ENCODE measurements around the gene FBXO30.

Gene FBXO30

DNA sequence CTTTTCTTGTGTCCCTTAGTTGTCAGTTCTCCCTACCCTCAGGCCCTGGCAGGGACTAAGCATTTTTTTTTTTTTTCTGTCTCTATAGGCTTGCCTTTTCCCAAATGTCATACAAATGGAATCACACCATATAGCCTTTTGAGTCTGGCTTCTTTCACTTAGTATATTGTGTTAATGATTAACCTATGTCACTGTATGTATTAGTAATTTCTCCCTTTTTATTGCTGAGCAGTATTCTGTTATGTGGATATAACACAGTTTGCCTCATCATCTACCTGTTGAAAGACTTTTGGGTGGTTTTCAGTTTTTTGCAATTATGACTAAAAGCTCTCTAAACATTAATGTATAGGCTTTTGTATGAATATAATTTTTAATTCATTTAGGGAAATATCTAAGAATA, 16.0 kb upstream of the FBXO30 start:
- Mint-ChIP-seq H3K27ac (no peak overlapping the region), H3K27me3 (no peaks in the 10 kb centered on the region), H3K9me3 (no peaks in the 10 kb centered on the region), H3K4me1 (no peaks in the 10 kb centered on the region), H3K36me3 (ENCODE audit: low read depth) (no peaks in the 10 kb centered on the region), H3K4me3 (no peak overlapping the region)
- ATAC-seq (no peak), DNase-seq (no peak)

DNA sequence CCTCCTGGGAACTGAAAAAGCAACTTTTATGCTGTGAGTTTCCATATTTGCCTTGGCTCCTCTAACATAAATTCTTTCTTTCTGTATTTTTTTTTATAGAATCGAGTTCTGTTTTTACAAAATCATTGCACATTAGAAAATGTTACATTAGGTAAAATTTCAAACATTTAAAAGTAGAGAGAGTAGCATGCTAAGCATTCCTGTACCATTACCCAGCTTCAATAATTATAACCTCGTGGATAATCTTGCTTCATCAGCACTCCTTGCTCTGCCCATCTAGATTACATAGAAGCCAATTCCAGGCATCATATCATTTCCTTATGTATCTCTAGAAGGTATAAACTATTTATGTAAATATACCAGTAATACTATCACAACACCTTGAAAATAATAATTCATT, 15.4 kb upstream of the FBXO30 start:
- Mint-ChIP-seq H3K27ac (no peak overlapping the region), H3K36me3 (ENCODE audit: low read depth) (no peaks in the 10 kb centered on the region), H3K4me3 (no peak overlapping the region), H3K27me3 (no peaks in the 10 kb centered on the region), H3K4me1 (no peaks in the 10 kb centered on the region), H3K9me3 (no peaks in the 10 kb centered on the region)
- DNase-seq: no peak
- ATAC-seq: no peak

GRCh38 chr6:145829102-145829501, 14.5 kb upstream of the FBXO30 start:
- DNase-seq: no peak
- Mint-ChIP-seq H3K9me3 (no peaks in the 10 kb centered on the region), H3K27ac (no peak overlapping the region), H3K4me1 (no peaks in the 10 kb centered on the region), H3K27me3 (no peaks in the 10 kb centered on the region), H3K36me3 (ENCODE audit: low read depth) (no peaks in the 10 kb centered on the region), H3K4me3 (no peak overlapping the region)
- no peak for ATAC-seq

DNA sequence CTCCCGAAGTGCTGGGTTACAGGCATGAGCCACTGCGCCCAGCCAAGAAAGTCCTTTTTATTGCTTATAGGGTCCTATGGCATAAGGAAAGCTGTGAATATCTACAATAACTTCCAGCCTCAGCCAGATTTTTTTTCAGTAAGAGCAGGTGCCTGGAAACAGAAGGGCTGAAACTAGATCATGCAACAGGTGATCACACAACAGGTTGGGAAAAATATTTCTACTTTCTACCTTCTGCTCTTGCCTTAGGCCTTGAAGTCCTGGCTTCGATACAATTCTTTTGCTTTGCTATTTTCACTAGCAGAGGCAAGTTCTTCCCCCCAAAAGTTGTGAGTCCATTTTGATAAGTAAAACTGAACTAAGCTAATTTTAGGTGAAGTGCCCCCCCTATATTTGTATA, 9.7 kb upstream of the FBXO30 start:
- DNase-seq: no peak
- no peak overlapping the region for H3K27ac Mint-ChIP-seq
- no peaks in the 10 kb centered on the region for H3K27me3 Mint-ChIP-seq
- H3K4me3 Mint-ChIP-seq: no peak overlapping the region
- H3K9me3 Mint-ChIP-seq: no peaks in the 10 kb centered on the region
- peaks cover 2% of the 10 kb centered on the region for H3K36me3 Mint-ChIP-seq (ENCODE audit: low read depth)
- peaks cover 41% of the 10 kb centered on the region for H3K4me1 Mint-ChIP-seq
- ATAC-seq: no peak

GRCh38 chr6:145823328-145823944, 8.8 kb upstream of the FBXO30 start:
- Mint-ChIP-seq H3K27me3 (no peaks in the 10 kb centered on the region), H3K4me1 (peaks cover 45% of the 10 kb centered on the region), H3K36me3 (ENCODE audit: low read depth) (peaks cover 2% of the 10 kb centered on the region), H3K9me3 (no peaks in the 10 kb centered on the region), H3K4me3 (no peak overlapping the region), H3K27ac (peak overlapping the region; percentile 53)
- peak; percentile 92 for ATAC-seq
- DNase-seq: no peak

GRCh38 chr6:145822456-145822855, 7.9 kb upstream of the FBXO30 start:
- Mint-ChIP-seq H3K27ac (peak overlapping the region; percentile 53), H3K36me3 (ENCODE audit: low read depth) (peaks cover 5% of the 10 kb centered on the region), H3K27me3 (no peaks in the 10 kb centered on the region), H3K4me1 (peaks cover 50% of the 10 kb centered on the region), H3K9me3 (no peaks in the 10 kb centered on the region), H3K4me3 (no peak overlapping the region)
- DNase-seq (no peak), ATAC-seq (no peak)

DNA sequence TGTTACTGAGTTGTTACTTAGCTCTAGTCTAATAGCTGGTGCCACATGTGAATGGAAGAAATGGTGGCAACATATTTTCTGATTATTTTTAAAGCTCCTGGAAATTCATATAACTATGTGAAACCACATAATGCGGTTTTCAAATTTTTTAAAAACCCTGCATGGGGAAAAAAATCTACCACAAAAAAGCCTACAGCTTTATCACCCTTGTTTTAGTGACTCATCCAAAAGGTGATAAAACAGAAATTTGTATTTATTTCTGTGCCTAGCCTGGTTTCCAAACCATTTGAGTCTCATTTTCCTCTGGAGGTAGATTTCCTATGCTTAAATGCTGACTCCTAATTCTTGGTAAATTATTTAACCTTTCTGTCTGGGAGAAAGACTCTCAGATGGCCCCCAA, 5.4 kb upstream of the FBXO30 start:
- DNase-seq (no peak), ATAC-seq (peak; percentile 37)
- H3K4me1 Mint-ChIP-seq: peaks cover 66% of the 10 kb centered on the region

GRCh38 chr6:145818796-145819195, 4.2 kb upstream of the FBXO30 start:
- H3K36me3 Mint-ChIP-seq (ENCODE audit: low read depth): peaks cover 8% of the 10 kb centered on the region
- no peaks in the 10 kb centered on the region for H3K9me3 Mint-ChIP-seq
- no peak overlapping the region for H3K4me3 Mint-ChIP-seq
- H3K4me1 Mint-ChIP-seq: peaks cover 66% of the 10 kb centered on the region
- no peaks in the 10 kb centered on the region for H3K27me3 Mint-ChIP-seq
- DNase-seq (no peak), ATAC-seq (no peak)
- H3K27ac Mint-ChIP-seq: no peak overlapping the region

More for the DNA sequence above, 5.4 kb upstream of the FBXO30 start:
- H3K27me3 Mint-ChIP-seq: no peaks in the 10 kb centered on the region
- no peaks in the 10 kb centered on the region for H3K9me3 Mint-ChIP-seq
- peaks cover 8% of the 10 kb centered on the region for H3K36me3 Mint-ChIP-seq (ENCODE audit: low read depth)
- H3K27ac Mint-ChIP-seq: peak overlapping the region; percentile 73
- H3K4me3 Mint-ChIP-seq: peak overlapping the region; percentile 5

DNA sequence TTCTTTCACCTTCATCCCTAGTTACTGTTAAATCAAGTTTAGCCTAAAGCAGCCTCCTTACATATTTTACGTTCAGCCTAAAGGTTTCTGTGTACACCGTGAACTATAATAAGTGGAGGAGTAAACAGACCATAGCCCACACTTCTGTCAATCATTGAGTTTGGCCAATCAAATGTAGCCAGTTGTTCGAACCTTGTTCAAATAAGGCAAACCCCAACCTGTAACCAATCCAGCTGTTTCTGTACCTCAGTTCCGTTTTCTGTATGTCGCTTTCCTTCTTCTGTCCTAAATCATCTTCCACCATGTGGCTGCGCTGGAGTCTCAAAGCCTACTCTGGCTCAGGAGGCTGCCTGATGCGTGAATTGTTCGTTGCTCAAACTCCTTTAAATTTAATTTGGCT, 1.8 kb upstream of the FBXO30 start:
- ATAC-seq: no peak
- H3K27me3 Mint-ChIP-seq: no peaks in the 10 kb centered on the region
- peak overlapping the region; percentile 91 for H3K4me3 Mint-ChIP-seq
- H3K36me3 Mint-ChIP-seq (ENCODE audit: low read depth): peaks cover 10% of the 10 kb centered on the region
- H3K4me1 Mint-ChIP-seq: peaks cover 62% of the 10 kb centered on the region
- H3K27ac Mint-ChIP-seq: peak overlapping the region; percentile 34
- no peak for DNase-seq
- H3K9me3 Mint-ChIP-seq: no peaks in the 10 kb centered on the region

DNA sequence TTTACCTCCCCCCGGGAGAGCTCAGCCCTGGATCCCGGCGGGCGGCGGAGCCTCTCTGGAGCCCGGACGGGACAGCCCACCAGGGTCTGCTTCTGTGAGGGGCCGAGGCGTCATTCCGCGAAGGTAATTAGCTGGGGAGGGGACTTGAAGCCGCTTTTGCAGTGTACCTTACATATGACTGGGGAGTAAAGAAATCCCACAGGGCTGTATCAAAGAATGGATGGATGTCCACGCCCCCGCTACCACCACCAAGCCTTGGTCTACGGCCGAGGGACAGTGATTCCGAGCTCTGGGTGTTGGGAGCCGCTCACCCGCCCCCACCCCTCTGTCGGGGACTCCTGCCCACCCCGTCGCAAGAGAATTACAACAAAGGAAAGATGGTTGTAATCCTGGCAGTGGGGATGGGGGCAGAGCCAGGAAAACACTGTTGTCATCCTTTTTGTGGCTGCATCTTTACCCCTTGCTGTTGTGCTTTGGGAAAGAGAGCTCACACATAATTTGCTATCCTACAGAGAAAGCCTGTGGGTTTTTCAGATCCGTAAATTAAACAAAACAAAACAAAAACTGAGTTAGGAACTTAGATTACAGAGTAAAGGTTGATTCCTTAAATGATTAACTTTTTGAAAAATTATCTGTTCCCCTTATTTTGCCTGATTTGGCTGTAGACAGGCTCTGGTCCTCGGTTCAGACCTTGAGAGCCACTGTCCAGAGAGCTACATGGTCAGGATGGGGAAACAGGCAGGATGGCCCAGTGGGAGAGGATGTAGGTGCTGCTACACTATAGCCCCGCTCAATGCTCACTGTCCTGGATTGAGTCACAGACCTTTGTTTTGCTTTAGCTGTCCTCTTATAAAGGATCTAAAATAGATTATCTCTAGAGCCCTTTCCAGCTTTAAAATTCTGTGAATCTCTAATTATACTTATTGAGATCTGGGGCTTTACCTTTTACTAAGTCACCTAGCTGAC, 997 bp upstream of the FBXO30 start:
- no peaks in the 10 kb centered on the region for H3K9me3 Mint-ChIP-seq
- ATAC-seq (peak; percentile 25), DNase-seq (no peak)
- H3K4me1 Mint-ChIP-seq: peaks cover 61% of the 10 kb centered on the region
- H3K36me3 Mint-ChIP-seq (ENCODE audit: low read depth): peaks cover 10% of the 10 kb centered on the region
- H3K4me3 Mint-ChIP-seq: peak overlapping the region; percentile 91
- no peaks in the 10 kb centered on the region for H3K27me3 Mint-ChIP-seq
- peak overlapping the region; percentile 92 for H3K27ac Mint-ChIP-seq

- Mint-ChIP-seq H3K27me3 (no peaks in the 10 kb centered on the region), H3K9me3 (no peaks in the 10 kb centered on the region), H3K36me3 (ENCODE audit: low read depth) (peaks cover 10% of the 10 kb centered on the region), H3K4me3 (peak overlapping the region; percentile 88), H3K4me1 (peaks cover 56% of the 10 kb centered on the region), H3K27ac (peak overlapping the region; percentile 62)
- DNase-seq (peak; percentile 29), ATAC-seq (no peak)
These were observed 527 bp downstream of the FBXO30 start for GRCh38 chr6:145814035-145814500.

- peak overlapping the region; percentile 88 for H3K4me3 Mint-ChIP-seq
- peak overlapping the region; percentile 62 for H3K27ac Mint-ChIP-seq
- peaks cover 53% of the 10 kb centered on the region for H3K4me1 Mint-ChIP-seq
- ATAC-seq (no peak), DNase-seq (no peak)
- no peaks in the 10 kb centered on the region for H3K9me3 Mint-ChIP-seq
- peaks cover 10% of the 10 kb centered on the region for H3K36me3 Mint-ChIP-seq (ENCODE audit: low read depth)
- H3K27me3 Mint-ChIP-seq: no peaks in the 10 kb centered on the region
These were observed 1.1 kb downstream of the FBXO30 start for GRCh38 chr6:145813285-145814034.

GRCh38 chr6:145811741-145812140, 2.9 kb downstream of the FBXO30 start:
- ATAC-seq: no peak

GRCh38 chr6:145809785-145810184, 4.8 kb downstream of the FBXO30 start:
- Mint-ChIP-seq H3K4me1 (peaks cover 33% of the 10 kb centered on the region), H3K4me3 (no peak overlapping the region), H3K27me3 (no peaks in the 10 kb centered on the region), H3K9me3 (no peaks in the 10 kb centered on the region), H3K36me3 (ENCODE audit: low read depth) (peaks cover 24% of the 10 kb centered on the region), H3K27ac (no peak overlapping the region)
- DNase-seq (no peak), ATAC-seq (no peak)

More at GRCh38 chr6:145811741-145812140, 2.9 kb downstream of the FBXO30 start:
- no peak for DNase-seq
- Mint-ChIP-seq H3K36me3 (ENCODE audit: low read depth) (peaks cover 10% of the 10 kb centered on the region), H3K27ac (no peak overlapping the region), H3K27me3 (no peaks in the 10 kb centered on the region), H3K4me1 (peaks cover 44% of the 10 kb centered on the region), H3K9me3 (no peaks in the 10 kb centered on the region), H3K4me3 (no peak overlapping the region)
